ENCODE data around the gene RAB28. TPM values are rescaled to one million over a fixed set of nuclear protein-coding genes. Genes with fewer than 3 reads are reported as not detected.
A peak's percentile ranks its signal among the peaks of the same experiment; 100 is the strongest.

Gene RAB28
- total RNA-seq, 1 donor from 2014 or later = 17.9 TPM

DNA sequence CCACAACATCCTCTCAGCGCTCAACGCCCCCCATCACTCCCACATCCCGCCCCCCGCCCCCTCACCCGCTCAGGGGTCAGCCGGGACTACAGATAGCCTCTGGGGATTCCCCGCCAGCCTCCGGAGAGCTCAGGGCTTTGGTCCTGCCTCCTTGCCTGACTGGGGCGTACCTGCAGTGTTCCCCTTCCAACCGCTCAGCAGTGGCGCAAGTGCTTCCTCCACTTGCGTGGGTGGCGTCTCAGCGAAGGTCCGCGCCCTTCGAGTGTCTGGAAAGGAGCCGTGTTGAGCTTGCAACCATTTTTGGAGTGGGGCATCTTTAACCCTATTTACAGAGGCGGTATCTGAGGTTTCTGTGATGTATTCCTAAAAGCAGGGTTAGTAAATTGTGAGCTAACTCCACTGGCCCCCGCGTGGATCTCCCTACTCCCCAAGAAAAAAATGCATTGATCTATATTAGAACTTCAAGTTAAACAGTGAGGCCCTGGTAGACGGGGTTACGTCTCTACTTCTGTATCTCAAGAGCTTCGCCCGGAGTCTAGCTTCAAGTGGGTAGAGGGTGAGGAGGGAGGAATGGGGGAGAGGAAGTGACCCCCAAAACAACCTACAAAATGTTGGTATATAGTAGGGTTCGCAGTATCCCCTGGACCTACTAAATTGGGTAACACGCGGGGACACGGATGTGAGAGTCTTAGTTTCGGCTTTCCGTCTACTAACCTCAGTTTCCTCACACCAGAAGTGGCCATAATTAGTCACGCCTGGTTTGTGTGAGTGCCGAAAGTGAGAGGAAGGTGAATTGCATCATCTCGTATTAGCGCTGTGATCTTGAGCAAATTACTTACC is 44.1 kb upstream of the RAB28 start:
- Histone ChIP-seq H3K9me3 (no peaks in the 10 kb centered on the region), H3K27me3 (peaks cover 99% of the 10 kb centered on the region), H3K4me1 (peaks cover 7% of the 10 kb centered on the region), H3K4me3 (no peak overlapping the region), H3K27ac (no peak overlapping the region), H3K36me3 (no peaks in the 10 kb centered on the region)
- ATAC-seq (peak; percentile 43), DNase-seq (no peak)
- TF ChIP-seq, protein P1, sequence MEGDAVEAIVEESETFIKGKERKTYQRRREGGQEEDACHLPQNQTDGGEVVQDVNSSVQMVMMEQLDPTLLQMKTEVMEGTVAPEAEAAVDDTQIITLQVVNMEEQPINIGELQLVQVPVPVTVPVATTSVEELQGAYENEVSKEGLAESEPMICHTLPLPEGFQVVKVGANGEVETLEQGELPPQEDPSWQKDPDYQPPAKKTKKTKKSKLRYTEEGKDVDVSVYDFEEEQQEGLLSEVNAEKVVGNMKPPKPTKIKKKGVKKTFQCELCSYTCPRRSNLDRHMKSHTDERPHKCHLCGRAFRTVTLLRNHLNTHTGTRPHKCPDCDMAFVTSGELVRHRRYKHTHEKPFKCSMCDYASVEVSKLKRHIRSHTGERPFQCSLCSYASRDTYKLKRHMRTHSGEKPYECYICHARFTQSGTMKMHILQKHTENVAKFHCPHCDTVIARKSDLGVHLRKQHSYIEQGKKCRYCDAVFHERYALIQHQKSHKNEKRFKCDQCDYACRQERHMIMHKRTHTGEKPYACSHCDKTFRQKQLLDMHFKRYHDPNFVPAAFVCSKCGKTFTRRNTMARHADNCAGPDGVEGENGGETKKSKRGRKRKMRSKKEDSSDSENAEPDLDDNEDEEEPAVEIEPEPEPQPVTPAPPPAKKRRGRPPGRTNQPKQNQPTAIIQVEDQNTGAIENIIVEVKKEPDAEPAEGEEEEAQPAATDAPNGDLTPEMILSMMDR (IDR thresholded peaks at IDR 0.05) = no peak
- intact Hi-C loops (cut with DNase I) = no loop called here

DNA sequence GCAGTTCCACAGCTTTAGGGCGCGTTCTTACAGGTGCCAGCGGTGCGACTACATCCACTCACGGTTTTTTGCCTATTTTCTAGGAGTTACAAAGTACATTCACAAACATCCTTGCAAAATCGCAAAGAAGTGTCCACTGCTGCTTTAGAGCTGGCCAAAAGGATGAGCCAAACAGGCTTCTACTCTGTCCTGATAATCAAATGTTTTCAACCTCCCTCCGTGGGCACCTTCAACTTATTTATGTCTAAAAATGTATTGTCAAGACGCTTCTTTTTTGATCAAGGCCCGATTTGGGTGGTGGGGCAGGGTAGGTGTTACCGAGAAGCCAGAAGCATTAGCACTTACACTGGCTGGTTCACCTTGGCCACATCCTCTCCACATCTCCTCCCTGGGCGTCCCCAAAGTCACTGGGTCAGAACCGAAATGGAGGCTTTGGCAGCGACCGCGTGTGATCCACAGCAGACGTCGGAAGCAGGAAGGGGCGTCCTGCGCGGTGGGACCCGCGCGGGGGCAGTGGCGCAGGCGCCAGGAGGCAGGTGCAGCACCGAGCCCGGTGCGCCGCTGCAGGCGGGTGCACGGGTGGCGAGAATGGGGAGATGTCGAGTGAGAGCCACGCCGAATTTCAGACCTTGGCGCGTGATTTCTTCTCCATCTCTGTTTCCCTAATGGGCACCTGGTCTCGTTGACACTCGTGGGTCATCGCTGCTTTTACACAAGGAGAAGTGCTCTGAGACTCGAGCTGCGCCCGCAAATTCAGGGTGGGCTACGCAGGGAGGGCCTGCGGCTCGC is 43.2 kb upstream of the RAB28 start:
- no peaks in the 10 kb centered on the region for H3K9me3 ChIP-seq
- ATAC-seq (no peak), DNase-seq (no peak)
- peaks cover 99% of the 10 kb centered on the region for H3K27me3 ChIP-seq
- peaks cover 13% of the 10 kb centered on the region for H3K4me1 ChIP-seq
- H3K27ac ChIP-seq = no peak overlapping the region
- H3K4me3 ChIP-seq = no peak overlapping the region
- intact Hi-C loops (cut with DNase I) = no loop called here
- TF ChIP-seq, protein P1 (IDR thresholded peaks at IDR 0.05) = no peak
- H3K36me3 ChIP-seq = no peaks in the 10 kb centered on the region

DNA sequence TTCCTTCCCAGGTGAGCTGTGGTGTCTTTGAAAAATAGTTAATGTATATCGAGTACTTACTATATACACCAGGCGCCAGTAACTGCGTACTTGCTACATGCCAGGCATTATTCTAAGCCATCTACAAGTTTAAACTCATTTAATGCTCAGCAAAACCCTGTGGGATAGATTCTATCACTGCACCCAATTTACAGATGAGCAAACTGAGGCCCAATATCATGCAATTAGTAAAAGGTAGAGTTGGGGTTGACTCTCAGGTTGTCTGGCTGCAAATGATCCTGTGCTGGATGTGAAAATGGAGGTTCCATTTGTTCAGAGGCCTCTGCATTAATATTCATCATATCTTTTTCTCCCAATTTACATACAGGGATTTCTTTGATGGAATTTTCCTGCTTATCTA is 42.5 kb upstream of the RAB28 start:
- Histone ChIP-seq H3K27ac (no peak overlapping the region), H3K4me1 (peaks cover 14% of the 10 kb centered on the region), H3K4me3 (no peak overlapping the region), H3K36me3 (no peaks in the 10 kb centered on the region), H3K27me3 (peaks cover 99% of the 10 kb centered on the region), H3K9me3 (no peaks in the 10 kb centered on the region)
- intact Hi-C loops (cut with DNase I) = no loop called here
- ATAC-seq = no peak
- TF ChIP-seq, protein P1 (IDR thresholded peaks at IDR 0.05) = no peak
- no peak for DNase-seq

DNA sequence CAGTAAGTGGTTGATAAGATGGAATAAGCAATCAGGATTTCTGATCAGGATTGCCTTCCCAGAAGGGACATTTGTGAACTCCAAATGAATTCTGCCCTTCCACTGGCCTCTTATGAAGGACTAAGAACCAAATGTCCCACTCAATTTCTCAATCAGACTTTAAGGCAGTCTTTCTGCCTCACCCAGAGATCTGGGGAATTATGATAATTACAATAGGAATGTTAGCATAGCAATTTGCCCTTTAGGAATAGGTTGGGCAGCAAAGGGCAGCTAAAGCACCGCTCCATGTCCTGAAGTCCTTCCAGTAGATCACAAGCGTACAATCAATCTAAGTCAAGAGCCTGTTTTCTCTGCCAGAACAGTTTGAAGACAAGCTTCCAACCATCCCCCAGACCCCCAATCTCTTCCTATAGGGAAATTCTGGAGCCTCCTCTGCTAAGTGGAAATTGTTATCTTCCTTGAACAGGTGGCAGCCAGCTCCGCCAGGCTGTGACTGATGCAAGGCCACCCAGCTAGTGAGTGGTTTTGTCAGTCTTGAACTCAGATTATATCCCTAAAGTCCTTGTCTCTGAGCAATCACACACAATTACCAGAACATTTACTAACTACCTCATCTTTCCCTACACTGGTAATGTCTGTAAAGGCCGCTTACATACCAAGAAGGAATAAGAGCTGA is 41.6 kb upstream of the RAB28 start:
- no peak overlapping the region for H3K4me3 ChIP-seq

More for the DNA sequence above, 41.6 kb upstream of the RAB28 start:
- ATAC-seq (no peak), DNase-seq (no peak)
- H3K27ac ChIP-seq = no peak overlapping the region
- peaks cover 14% of the 10 kb centered on the region for H3K4me1 ChIP-seq
- TF ChIP-seq, protein P1 (IDR thresholded peaks at IDR 0.05) = no peak
- no peaks in the 10 kb centered on the region for H3K9me3 ChIP-seq
- H3K27me3 ChIP-seq = peaks cover 99% of the 10 kb centered on the region
- H3K36me3 ChIP-seq = no peaks in the 10 kb centered on the region
- intact Hi-C loops (cut with DNase I) = no loop called here
